Measurements from ENCODE around the gene PLGRKT. TPM values are rescaled to one million over a fixed set of nuclear protein-coding genes. Genes with fewer than 3 reads are reported as not detected.
"Not testable (repeated sequence)": the region's sequence is repeated elsewhere in the genome, so short reads cannot be mapped to it uniquely, and the experiment has no call there.

The PLGRKT gene
- polyA plus RNA-seq, 4 donors = 35.6 to 60.4 (median 54.9) TPM

DNA sequence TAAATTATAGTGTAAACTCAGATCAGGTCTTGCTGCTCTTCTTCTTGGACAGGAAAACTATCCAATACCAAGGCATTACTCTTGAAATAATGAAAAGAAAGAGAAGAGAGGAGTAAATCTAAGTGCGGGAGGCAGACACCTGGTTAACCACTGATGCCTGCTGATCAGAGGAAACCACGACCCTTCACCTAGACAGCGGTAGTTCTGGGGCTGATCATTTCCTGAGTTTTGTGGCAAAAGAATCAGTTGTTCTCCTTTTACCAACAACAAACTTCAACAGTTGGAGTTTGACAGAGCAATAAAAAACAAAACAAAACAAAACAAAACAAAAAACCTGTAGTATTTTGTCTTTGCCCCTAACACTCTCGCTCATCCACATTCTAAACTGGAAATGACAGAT lies 101.0 kb downstream of the PLGRKT start:
- WGBS, 3 donors = 60 to 87% (median 75%) methylated on average over 4 of the region's 4 CpGs
- peak in 1 of 2 donors; percentile 17 for DNase-seq
- no peak for FAIRE-seq
- H3K27ac ChIP-seq (ENCODE audit: low read depth in 1 of 3, low read length in 2 of 3) = no peak overlapping the region
- no peaks in the 10 kb centered on the region for H3K4me1 ChIP-seq (ENCODE audit: control insufficient read depth in 3 of 3, insufficient read depth in 2 of 3, low read depth in 1 of 3, low read length in 2 of 3)
- H3K36me3 ChIP-seq (ENCODE audit: control insufficient read depth in 3 of 3, insufficient read depth in 2 of 3, low read depth in 1 of 3, low read length in 3 of 3) = no peaks in the 10 kb centered on the region
- peaks cover 0 to 3% (median 0%) of the 10 kb centered on the region in 3 donors for H3K27me3 ChIP-seq (ENCODE audit: control insufficient read depth in 3 of 3, insufficient read depth in 3 of 3, low read length in 3 of 3)
- no peak overlapping the region for H3K4me3 ChIP-seq (ENCODE audit: low read depth in 1 of 3, low read length in 3 of 3)
- H3K9me3 ChIP-seq (ENCODE audit: control insufficient read depth in 2 of 2, insufficient read depth in 1 of 2, low read depth in 1 of 2, low read length in 1 of 2) = no peaks in the 10 kb centered on the region

DNA sequence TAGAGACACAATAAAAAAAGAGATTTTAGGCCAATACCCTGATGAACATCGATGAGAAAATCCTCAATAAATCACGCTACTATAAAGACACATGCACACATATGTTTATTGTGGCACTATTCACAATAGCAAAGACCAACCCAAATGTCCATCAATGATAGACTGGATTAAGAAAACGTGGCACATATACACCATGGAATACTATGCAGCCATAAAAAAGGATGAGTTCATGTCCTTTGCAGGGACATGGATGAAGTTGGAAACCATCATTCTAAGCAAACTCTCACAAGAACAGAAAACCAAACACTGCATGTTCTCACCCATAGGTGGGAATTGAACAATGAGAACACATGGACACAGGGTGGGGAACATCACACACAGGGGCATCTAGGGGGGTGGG lies 106.4 kb downstream of the PLGRKT start:
- H3K36me3 ChIP-seq (ENCODE audit: control insufficient read depth in 3 of 3, insufficient read depth in 2 of 3, low read depth in 1 of 3, low read length in 3 of 3); FAIRE-seq; H3K27ac ChIP-seq (ENCODE audit: low read depth in 1 of 3, low read length in 2 of 3); H3K27me3 ChIP-seq (ENCODE audit: control insufficient read depth in 3 of 3, insufficient read depth in 3 of 3, low read length in 3 of 3); H3K4me1 ChIP-seq (ENCODE audit: control insufficient read depth in 3 of 3, insufficient read depth in 2 of 3, low read depth in 1 of 3, low read length in 2 of 3); DNase-seq; H3K4me3 ChIP-seq (ENCODE audit: low read depth in 1 of 3, low read length in 3 of 3); H3K9me3 ChIP-seq (ENCODE audit: control insufficient read depth in 2 of 2, insufficient read depth in 1 of 2, low read depth in 1 of 2, low read length in 1 of 2): not testable (repeated sequence)
- WGBS, 3 donors = 81 to 93% (median 91%) methylated on average over 3 of the region's 3 CpGs

DNA sequence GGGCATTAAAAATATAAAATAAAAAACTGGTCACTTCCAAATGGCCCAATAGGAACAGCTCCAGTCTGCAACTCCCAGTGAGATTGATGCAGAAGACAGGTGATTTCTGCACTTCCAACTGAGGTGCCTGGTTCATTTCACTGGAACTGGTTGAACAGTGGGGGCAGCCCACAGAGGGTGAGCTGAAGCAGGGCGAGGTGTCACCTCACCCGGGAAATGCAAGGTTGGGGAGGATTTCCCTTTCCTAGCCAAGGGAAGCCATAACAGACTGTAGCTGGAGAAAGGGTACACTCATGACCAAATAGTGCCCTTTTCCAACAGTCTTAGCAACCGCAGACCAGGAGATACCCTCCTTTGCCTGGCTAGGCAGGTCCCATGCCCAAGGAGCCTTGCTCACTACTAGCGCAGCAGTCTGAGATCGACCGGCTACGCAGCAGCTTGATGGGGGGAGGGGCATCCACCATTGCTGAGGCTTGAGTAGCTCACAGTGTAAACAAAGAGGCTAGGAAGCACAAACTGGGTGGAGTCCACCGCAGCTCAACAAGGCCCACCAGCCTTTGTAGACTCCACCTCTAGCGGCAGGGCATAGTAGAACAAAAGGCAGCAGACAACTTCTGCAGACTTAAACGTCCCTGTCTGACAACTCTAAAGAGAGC lies 110.7 kb downstream of the PLGRKT start:
- FAIRE-seq = no peak
- Histone ChIP-seq H3K36me3 (ENCODE audit: control insufficient read depth in 3 of 3, insufficient read depth in 2 of 3, low read depth in 1 of 3, low read length in 3 of 3) (no peaks in the 10 kb centered on the region), H3K4me1 (ENCODE audit: control insufficient read depth in 3 of 3, insufficient read depth in 2 of 3, low read depth in 1 of 3, low read length in 2 of 3) (no peaks in the 10 kb centered on the region), H3K27ac (ENCODE audit: low read depth in 1 of 3, low read length in 2 of 3) (no peak overlapping the region), H3K9me3 (ENCODE audit: control insufficient read depth in 2 of 2, insufficient read depth in 1 of 2, low read depth in 1 of 2, low read length in 1 of 2) (no peaks in the 10 kb centered on the region), H3K27me3 (ENCODE audit: control insufficient read depth in 3 of 3, insufficient read depth in 3 of 3, low read length in 3 of 3) (no peaks in the 10 kb centered on the region), H3K4me3 (ENCODE audit: low read depth in 1 of 3, low read length in 3 of 3) (no peak overlapping the region)
- peak; percentile 7 to 21 for DNase-seq
- 62 to 69% (median 65%) methylated on average over 10 of the region's 10 CpGs for WGBS, 3 donors

DNA sequence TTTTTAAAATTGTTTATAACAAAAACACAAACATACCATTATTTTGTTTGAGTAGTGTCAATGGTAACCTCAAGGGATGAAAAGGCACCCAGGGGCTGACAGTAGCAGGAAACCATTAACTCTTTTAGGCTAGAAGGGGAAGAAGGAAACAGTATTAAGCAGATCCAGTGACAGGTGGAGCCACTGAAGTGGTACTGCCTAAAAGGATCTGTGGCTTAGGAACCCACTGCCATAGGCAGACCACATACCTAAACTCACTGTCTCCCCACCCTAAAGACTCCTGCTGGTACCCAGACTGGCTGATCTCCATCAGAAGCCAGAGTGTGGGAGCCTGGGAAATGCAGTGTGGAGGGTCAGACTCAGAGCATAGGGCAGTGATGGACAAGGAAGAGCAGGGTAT lies 111.5 kb downstream of the PLGRKT start:
- Histone ChIP-seq H3K36me3 (ENCODE audit: control insufficient read depth in 3 of 3, insufficient read depth in 2 of 3, low read depth in 1 of 3, low read length in 3 of 3) (no peaks in the 10 kb centered on the region), H3K9me3 (ENCODE audit: control insufficient read depth in 2 of 2, insufficient read depth in 1 of 2, low read depth in 1 of 2, low read length in 1 of 2) (no peaks in the 10 kb centered on the region), H3K27ac (ENCODE audit: low read depth in 1 of 3, low read length in 2 of 3) (no peak overlapping the region), H3K4me3 (ENCODE audit: low read depth in 1 of 3, low read length in 3 of 3) (no peak overlapping the region), H3K4me1 (ENCODE audit: control insufficient read depth in 3 of 3, insufficient read depth in 2 of 3, low read depth in 1 of 3, low read length in 2 of 3) (no peaks in the 10 kb centered on the region), H3K27me3 (ENCODE audit: control insufficient read depth in 3 of 3, insufficient read depth in 3 of 3, low read length in 3 of 3) (no peaks in the 10 kb centered on the region)
- no peak for DNase-seq
- FAIRE-seq = no peak

DNA sequence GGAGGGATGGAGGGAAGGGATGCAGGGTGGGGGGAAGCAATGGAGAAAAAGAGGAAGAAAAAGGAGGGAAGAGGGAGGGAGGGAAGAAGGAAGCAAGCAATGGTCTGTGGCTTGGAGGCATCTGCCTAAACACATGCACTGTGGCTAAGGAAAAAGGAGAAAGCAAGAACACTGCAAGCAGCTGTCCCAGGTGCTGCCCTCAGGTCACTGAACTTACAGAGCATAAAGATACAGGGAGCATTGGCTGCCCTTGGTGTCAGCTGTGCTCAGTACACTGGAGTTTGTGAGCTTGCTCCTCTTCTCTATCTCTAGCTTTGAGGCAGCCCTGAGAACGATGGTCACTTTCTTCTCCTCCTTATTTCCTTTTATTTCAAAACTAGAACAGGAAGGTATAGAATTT lies 116.1 kb downstream of the PLGRKT start:
- not testable (repeated sequence) for H3K27ac ChIP-seq (ENCODE audit: low read depth in 1 of 3, low read length in 2 of 3); H3K9me3 ChIP-seq (ENCODE audit: control insufficient read depth in 2 of 2, insufficient read depth in 1 of 2, low read depth in 1 of 2, low read length in 1 of 2); H3K27me3 ChIP-seq (ENCODE audit: control insufficient read depth in 3 of 3, insufficient read depth in 3 of 3, low read length in 3 of 3); H3K4me1 ChIP-seq (ENCODE audit: control insufficient read depth in 3 of 3, insufficient read depth in 2 of 3, low read depth in 1 of 3, low read length in 2 of 3); DNase-seq; H3K4me3 ChIP-seq (ENCODE audit: low read depth in 1 of 3, low read length in 3 of 3); FAIRE-seq; H3K36me3 ChIP-seq (ENCODE audit: control insufficient read depth in 3 of 3, insufficient read depth in 2 of 3, low read depth in 1 of 3, low read length in 3 of 3)
- 71 to 80% (median 79%) methylated on average over 1 of the region's 1 CpG for WGBS, 3 donors

DNA sequence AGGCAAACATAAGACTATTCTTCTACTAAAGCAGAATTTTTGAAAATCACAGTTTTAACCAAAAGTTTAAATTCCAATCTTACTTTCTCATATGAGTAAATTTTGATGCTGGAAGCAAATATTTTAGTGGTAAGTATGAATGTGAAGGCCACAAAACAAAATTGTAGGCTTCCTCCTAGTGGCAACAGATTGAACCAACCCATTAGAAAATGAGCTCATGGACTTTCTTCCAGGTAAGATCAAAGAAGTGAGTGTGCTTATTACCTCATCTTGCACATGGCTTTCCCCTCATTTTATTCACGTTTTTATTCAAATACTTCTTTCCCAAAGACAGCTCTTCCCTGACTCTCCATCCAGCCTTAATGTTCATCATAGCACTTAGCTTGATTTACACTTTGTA lies 116.7 kb downstream of the PLGRKT start:
- H3K4me1 ChIP-seq (ENCODE audit: control insufficient read depth in 3 of 3, insufficient read depth in 2 of 3, low read depth in 1 of 3, low read length in 2 of 3) = no peaks in the 10 kb centered on the region
- H3K4me3 ChIP-seq (ENCODE audit: low read depth in 1 of 3, low read length in 3 of 3) = no peak overlapping the region
- no peak overlapping the region for H3K27ac ChIP-seq (ENCODE audit: low read depth in 1 of 3, low read length in 2 of 3)
- no peaks in the 10 kb centered on the region for H3K9me3 ChIP-seq (ENCODE audit: control insufficient read depth in 2 of 2, insufficient read depth in 1 of 2, low read depth in 1 of 2, low read length in 1 of 2)
- no peaks in the 10 kb centered on the region for H3K36me3 ChIP-seq (ENCODE audit: control insufficient read depth in 3 of 3, insufficient read depth in 2 of 3, low read depth in 1 of 3, low read length in 3 of 3)
- FAIRE-seq (no peak), DNase-seq (no peak)
- no peaks in the 10 kb centered on the region for H3K27me3 ChIP-seq (ENCODE audit: control insufficient read depth in 3 of 3, insufficient read depth in 3 of 3, low read length in 3 of 3)
- WGBS, 3 donors = 7 to 27% (median 11%) methylated on average over 1 of the region's 1 CpG

DNA sequence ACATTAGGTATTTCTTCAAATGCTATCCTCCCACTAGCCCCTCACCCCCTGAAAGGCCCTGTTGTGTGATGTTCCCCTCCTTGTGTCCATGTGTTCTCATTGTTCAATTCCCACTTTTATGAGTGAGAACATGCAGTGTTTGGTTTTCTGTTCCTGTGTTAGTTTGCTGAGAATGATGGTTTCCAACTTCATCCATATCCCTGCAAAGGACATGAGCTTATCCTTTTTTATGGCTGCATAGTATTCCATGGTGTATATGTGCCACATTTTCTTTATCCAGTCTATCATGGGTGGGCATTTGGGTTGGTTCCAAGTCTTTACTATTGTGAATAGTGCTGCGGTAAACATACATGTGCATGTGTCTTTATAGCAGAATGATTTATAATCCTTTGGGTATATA lies 121.3 kb downstream of the PLGRKT start:
- not testable (repeated sequence) for H3K36me3 ChIP-seq (ENCODE audit: control insufficient read depth in 3 of 3, insufficient read depth in 2 of 3, low read depth in 1 of 3, low read length in 3 of 3); DNase-seq; H3K4me1 ChIP-seq (ENCODE audit: control insufficient read depth in 3 of 3, insufficient read depth in 2 of 3, low read depth in 1 of 3, low read length in 2 of 3); H3K4me3 ChIP-seq (ENCODE audit: low read depth in 1 of 3, low read length in 3 of 3); H3K27ac ChIP-seq (ENCODE audit: low read depth in 1 of 3, low read length in 2 of 3); FAIRE-seq; H3K27me3 ChIP-seq (ENCODE audit: control insufficient read depth in 3 of 3, insufficient read depth in 3 of 3, low read length in 3 of 3)
- WGBS, 3 donors = 98 to 100% (median 100%) methylated on average over 1 of the region's 1 CpG
- peaks cover 0 to 11% of the 10 kb centered on the region in 2 donors for H3K9me3 ChIP-seq (ENCODE audit: control insufficient read depth in 2 of 2, insufficient read depth in 1 of 2, low read depth in 1 of 2, low read length in 1 of 2)

DNA sequence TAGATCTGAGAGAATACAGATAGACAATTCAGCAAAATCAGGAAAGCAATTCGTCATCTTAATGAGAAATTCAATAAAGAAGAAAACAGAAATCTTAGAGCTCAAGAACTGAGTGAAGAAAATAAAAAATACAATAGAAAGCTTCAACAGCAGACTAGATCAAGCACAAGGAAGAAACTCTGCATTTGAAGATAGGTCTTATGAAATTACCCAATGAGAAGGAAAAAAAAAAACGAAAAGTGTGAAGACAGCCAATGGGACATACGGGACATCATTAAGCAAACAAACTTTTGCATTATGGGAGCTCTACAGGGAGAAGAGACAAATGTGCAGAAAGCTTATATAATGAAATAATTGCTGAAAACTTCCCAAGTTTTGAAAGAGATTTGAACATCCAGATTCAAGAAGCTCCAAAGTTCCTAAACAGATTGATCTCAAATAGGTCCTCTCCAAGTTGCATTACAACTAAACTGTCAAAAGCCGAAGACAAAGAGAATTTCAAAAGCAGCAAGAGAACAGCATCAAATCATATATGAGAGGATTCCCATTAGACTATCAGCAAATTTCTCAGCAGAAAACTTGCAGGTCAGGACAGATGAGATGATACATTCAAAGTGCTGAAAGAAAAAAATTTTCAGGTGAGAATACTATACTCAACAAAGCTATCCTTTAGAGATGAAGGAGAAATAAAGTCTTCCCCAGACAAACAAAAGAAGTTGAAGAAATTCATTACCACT lies 122.4 kb downstream of the PLGRKT start:
- Histone ChIP-seq H3K9me3 (ENCODE audit: control insufficient read depth in 2 of 2, insufficient read depth in 1 of 2, low read depth in 1 of 2, low read length in 1 of 2) (peaks cover 0 to 11% of the 10 kb centered on the region in 2 donors), H3K27me3 (ENCODE audit: control insufficient read depth in 3 of 3, insufficient read depth in 3 of 3, low read length in 3 of 3) (no peaks in the 10 kb centered on the region), H3K27ac (ENCODE audit: low read depth in 1 of 3, low read length in 2 of 3) (no peak overlapping the region), H3K4me1 (ENCODE audit: control insufficient read depth in 3 of 3, insufficient read depth in 2 of 3, low read depth in 1 of 3, low read length in 2 of 3) (no peaks in the 10 kb centered on the region), H3K36me3 (ENCODE audit: control insufficient read depth in 3 of 3, insufficient read depth in 2 of 3, low read depth in 1 of 3, low read length in 3 of 3) (no peaks in the 10 kb centered on the region), H3K4me3 (ENCODE audit: low read depth in 1 of 3, low read length in 3 of 3) (no peak overlapping the region)
- FAIRE-seq (no peak), DNase-seq (no peak)
- whole genome bisulfite sequencing, 3 donors = 55 to 67% (median 65%) methylated on average over 4 of the region's 4 CpGs

DNA sequence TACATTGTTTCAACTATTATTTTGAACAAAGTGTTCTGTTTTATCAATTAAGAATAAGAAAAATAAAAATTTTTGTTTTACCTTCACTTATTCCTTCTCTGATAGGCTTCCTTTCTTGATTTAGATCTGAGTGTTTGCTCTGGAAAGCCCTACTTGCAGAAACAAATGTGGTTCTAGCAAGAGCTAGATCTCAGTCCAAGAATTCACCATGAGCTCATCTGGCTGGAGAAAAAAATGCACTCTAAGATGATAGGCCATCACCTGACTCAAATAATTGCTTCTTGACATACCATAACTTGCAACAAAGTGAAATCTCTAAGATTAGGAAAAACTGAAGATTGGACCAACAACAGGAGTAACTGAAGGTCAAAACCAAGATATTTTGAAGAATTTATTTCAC lies 126.9 kb downstream of the PLGRKT start:
- no peaks in the 10 kb centered on the region for H3K4me1 ChIP-seq (ENCODE audit: control insufficient read depth in 3 of 3, insufficient read depth in 2 of 3, low read depth in 1 of 3, low read length in 2 of 3)
- no peak for FAIRE-seq
- no peak overlapping the region for H3K27ac ChIP-seq (ENCODE audit: low read depth in 1 of 3, low read length in 2 of 3)
- DNase-seq = no peak
- H3K9me3 ChIP-seq (ENCODE audit: control insufficient read depth in 2 of 2, insufficient read depth in 1 of 2, low read depth in 1 of 2, low read length in 1 of 2) = peaks cover 0 to 11% of the 10 kb centered on the region in 2 donors
- H3K27me3 ChIP-seq (ENCODE audit: control insufficient read depth in 3 of 3, insufficient read depth in 3 of 3, low read length in 3 of 3) = peaks cover 0 to 2% (median 0%) of the 10 kb centered on the region in 3 donors
- no peaks in the 10 kb centered on the region for H3K36me3 ChIP-seq (ENCODE audit: control insufficient read depth in 3 of 3, insufficient read depth in 2 of 3, low read depth in 1 of 3, low read length in 3 of 3)
- no peak overlapping the region for H3K4me3 ChIP-seq (ENCODE audit: low read depth in 1 of 3, low read length in 3 of 3)
